ENCODE measurements around the gene RELN.

DNA sequence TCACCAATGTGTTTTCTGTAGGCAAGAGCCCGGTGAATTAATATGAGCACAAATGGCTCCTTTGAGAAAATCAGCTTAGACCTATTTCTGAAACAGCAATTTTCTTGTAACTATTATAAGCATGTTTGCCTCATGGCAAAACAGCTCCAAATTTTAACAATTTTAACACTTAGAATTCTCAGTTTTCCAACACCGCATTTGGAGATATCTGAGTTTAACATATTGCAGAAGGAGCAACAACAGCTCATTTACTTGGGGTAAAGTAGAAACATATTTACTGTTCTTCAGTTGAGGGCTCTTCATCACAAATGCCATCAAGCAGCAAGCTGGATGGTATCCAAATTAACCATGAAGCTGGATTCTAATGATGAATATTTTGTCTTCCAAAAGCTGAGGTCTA is 409.4 kb downstream of the RELN start:
- TF ChIP-seq, protein P1, sequence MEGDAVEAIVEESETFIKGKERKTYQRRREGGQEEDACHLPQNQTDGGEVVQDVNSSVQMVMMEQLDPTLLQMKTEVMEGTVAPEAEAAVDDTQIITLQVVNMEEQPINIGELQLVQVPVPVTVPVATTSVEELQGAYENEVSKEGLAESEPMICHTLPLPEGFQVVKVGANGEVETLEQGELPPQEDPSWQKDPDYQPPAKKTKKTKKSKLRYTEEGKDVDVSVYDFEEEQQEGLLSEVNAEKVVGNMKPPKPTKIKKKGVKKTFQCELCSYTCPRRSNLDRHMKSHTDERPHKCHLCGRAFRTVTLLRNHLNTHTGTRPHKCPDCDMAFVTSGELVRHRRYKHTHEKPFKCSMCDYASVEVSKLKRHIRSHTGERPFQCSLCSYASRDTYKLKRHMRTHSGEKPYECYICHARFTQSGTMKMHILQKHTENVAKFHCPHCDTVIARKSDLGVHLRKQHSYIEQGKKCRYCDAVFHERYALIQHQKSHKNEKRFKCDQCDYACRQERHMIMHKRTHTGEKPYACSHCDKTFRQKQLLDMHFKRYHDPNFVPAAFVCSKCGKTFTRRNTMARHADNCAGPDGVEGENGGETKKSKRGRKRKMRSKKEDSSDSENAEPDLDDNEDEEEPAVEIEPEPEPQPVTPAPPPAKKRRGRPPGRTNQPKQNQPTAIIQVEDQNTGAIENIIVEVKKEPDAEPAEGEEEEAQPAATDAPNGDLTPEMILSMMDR (IDR thresholded peaks at IDR 0.05) = no peak
- no peak for TF ChIP-seq POLR2A (IDR thresholded peaks at IDR 0.05)
- TF ChIP-seq POLR2AphosphoS5 (IDR thresholded peaks at IDR 0.05) = no peak
- TF ChIP-seq EP300 (IDR thresholded peaks at IDR 0.05) = no peak

All from gastroesophageal sphincter (tissue), 3 donors.